H1 (cell line): Measurements from ENCODE around the gene ACADVL. TPM values are rescaled to one million over a fixed set of nuclear protein-coding genes. Genes with fewer than 3 reads are reported as not detected.
A peak's percentile ranks its signal among the peaks of the same experiment; 100 is the strongest.

Source experiments
- BACH1 ChIP-seq: IDR thresholded peaks from 2 replicates; pipeline ENCODE4 v1.6.1; 2012; ENCODE audit warnings: low read length, improper control_type of control experiment
- CBX5 ChIP-seq: fragments of 300-800, 300-1000 bp; sonication (generic); IDR thresholded peaks from 2 replicates; pipeline ENCODE4 v1.7.1; 2016; ENCODE audit warnings: antibody characterized with exemption, low read length, low read depth
- CREB1 ChIP-seq: IDR thresholded peaks from 2 replicates; pipeline ENCODE4 v1.6.1; 2012; ENCODE audit warnings: inconsistent platforms
- CTCF ChIP-seq, 3 experiments: IDR thresholded peaks; 1 replicate in 2 of 3; 2 replicates in 1 of 3; pipeline versions ENCODE4 v1.5.1 to v1.6.1; 2011; ENCODE audit warnings: low read length in 3 of 3, mild to moderate bottlenecking in 3 of 3, inconsistent platforms in 2 of 3, low read depth in 1 of 3, moderate library complexity in 1 of 3; ENCODE audit not compliant: insufficient read depth in 1 of 3; ENCODE audit errors: control extremely low read depth in 1 of 3
- E2F6 ChIP-seq: IDR thresholded peaks from 2 replicates; pipeline ENCODE4 v1.6.1; 2012; ENCODE audit warnings: inconsistent platforms
- HDAC2 ChIP-seq, 2 experiments: fragments of 300-600 bp in 1 of 2; sonication (generic) in 1 of 2; IDR thresholded peaks; 2 replicates each; pipeline ENCODE4 v1.6.1; 2011 to 2012; ENCODE audit warnings: low read depth in 2 of 2, low read length in 2 of 2, mild to moderate bottlenecking in 2 of 2, moderate library complexity in 2 of 2, borderline replicate concordance in 1 of 2, inconsistent platforms in 1 of 2
- HDAC6 ChIP-seq: IDR thresholded peaks from one replicate; pipeline ENCODE4 v1.7.1; 2012; ENCODE audit warnings: low read depth, mild to moderate bottlenecking, inconsistent platforms, low read length, moderate library complexity
- JUN ChIP-seq: IDR thresholded peaks from 2 replicates; pipeline ENCODE4 v1.6.1; 2011; ENCODE audit warnings: low read depth, mild to moderate bottlenecking, improper control_type of control experiment, low read length
- KDM1A ChIP-seq: fragments of 200-600, 300-600 bp; sonication (generic); IDR thresholded peaks from 2 replicates; pipeline ENCODE4 v1.7.1; 2016; ENCODE audit warnings: mild to moderate bottlenecking, low read length, borderline replicate concordance
- KDM5A ChIP-seq: fragments of 200-600 bp; IDR thresholded peaks from 2 replicates; pipeline ENCODE4 v1.7.1; 2012; ENCODE audit warnings: mild to moderate bottlenecking, low read length, inconsistent platforms, mixed read lengths
- NANOG ChIP-seq: IDR thresholded peaks from 2 replicates; pipeline ENCODE4 v1.6.1; 2011; ENCODE audit warnings: low read length, low read depth, mild to moderate bottlenecking, inconsistent platforms; ENCODE audit not compliant: insufficient read depth, poor library complexity, severe bottlenecking
- POLR2AphosphoS5 ChIP-seq: IDR thresholded peaks from 2 replicates; pipeline ENCODE4 v1.6.1; 2011; ENCODE audit warnings: low read depth, low read length
- RFX5 ChIP-seq: IDR thresholded peaks from 2 replicates; pipeline ENCODE4 v1.6.1; 2011; ENCODE audit warnings: low read depth, low read length, improper control_type of control experiment, borderline replicate concordance
- RXRA ChIP-seq: IDR thresholded peaks from 2 replicates; pipeline ENCODE4 v1.6.1; 2011; ENCODE audit warnings: low read depth, mild to moderate bottlenecking, low read length, moderate library complexity; ENCODE audit not compliant: insufficient read depth
- SAP30 ChIP-seq: fragments of 300-600 bp; sonication (generic); IDR thresholded peaks from 2 replicates; pipeline ENCODE4 v1.7.1; 2012; ENCODE audit warnings: low read length, moderate library complexity, mild to moderate bottlenecking, inconsistent platforms; ENCODE audit not compliant: insufficient read depth, insufficient replicate concordance
- SP4 ChIP-seq: IDR thresholded peaks from 2 replicates; pipeline ENCODE4 v1.6.1; 2012; ENCODE audit warnings: low read length, inconsistent platforms
- TAF1 ChIP-seq: IDR thresholded peaks from 2 replicates; pipeline ENCODE4 v1.6.1; 2011; ENCODE audit warnings: mild to moderate bottlenecking, low read depth, low read length
- USF2 ChIP-seq: IDR thresholded peaks from 2 replicates; pipeline ENCODE4 v1.6.1; 2011; ENCODE audit warnings: low read length, improper control_type of control experiment
- polyA plus RNA-seq, 7 experiments: library from polyadenylated mRNA; depleted of rRNA in 3 of 7; stranded (reverse) in 5 of 7; unstranded in 2 of 7; fragments of >200 nt in 5 of 7; fragments of 200-250 nt in 2 of 7; gene quantifications; 1 replicate in 5 of 7; 2 replicates in 1 of 7; 4 replicates in 1 of 7; pipeline versions ENCODE4 v1.2.1 to v1.2.3, GENCODE V29; 2011 to 2013; ENCODE audit warnings: missing spikeins in 2 of 7, mixed read lengths in 2 of 7
- total RNA-seq: library from RNA; stranded (reverse); fragmentation: NEBNext Ultra II Directional; extraction: Animal tissue kit (Norgen Biotek cat#: 25700); gene quantifications from 2 replicates; pipeline ENCODE4 v1.2.1, GENCODE V29; 2021

Gene ACADVL
- total and polyA plus RNA-seq, 2 of the 8 experiments (the other 6 are each of a cell fraction or from before 2014, with no cell fraction given) = 181 to 231 TPM

GRCh38 chr17:7234083-7234951, 14.6 kb downstream of the ACADVL start, which contains the start of gene DVL2 (continued):
- TF ChIP-seq CBX5 = no peak
- TF ChIP-seq HDAC6 = no peak
- TF ChIP-seq USF2 = peak; percentile 100
- TF ChIP-seq HDAC2 (IDR thresholded peaks at IDR 0.05; ENCODE audit: borderline replicate concordance in 1 of 2, low read depth in 2 of 2, low read length in 2 of 2) = 0 out of 4 replicates have a peak, but pooled peaks of 1 of the 2 experiments have one; percentile 52
- peak; percentile 72 for TF ChIP-seq KDM5A
- TF ChIP-seq TAF1 = peak; percentile 52; the same call in 1 of the 2 replicates
- TF ChIP-seq BACH1 = no peak
- no peak for TF ChIP-seq CTCF (IDR thresholded peaks at IDR 0.05; ENCODE audit: control extremely low read depth in 1 of 3, insufficient read depth in 1 of 3, low read depth in 1 of 3, low read length in 3 of 3)
- peak; percentile 53 for TF ChIP-seq NANOG
- no peak for TF ChIP-seq JUN
- peak; percentile 67 for TF ChIP-seq CREB1
- TF ChIP-seq RFX5 = no peak
- TF ChIP-seq SAP30 = no peak
- no peak for TF ChIP-seq KDM1A
- TF ChIP-seq POLR2AphosphoS5 = peak; percentile 97
- TF ChIP-seq SP4 = peak; percentile 99
- no peak for TF ChIP-seq RXRA
- TF ChIP-seq E2F6 = peak; percentile 78
